HepG2 (cell line): Measurements from ENCODE around the gene DNMT3A. TPM values are rescaled to one million over a fixed set of nuclear protein-coding genes. Genes with fewer than 3 reads are reported as not detected.

Experiments
- ETS1 ChIP-seq: sonication (generic); formaldehyde crosslinking; IDR thresholded peaks from 2 replicates; pipeline ENCODE4 v1.4.0; 2020; ENCODE audit warnings: missing genetic modification reagents
- GPN1 ChIP-seq: sonication (generic); formaldehyde crosslinking; IDR thresholded peaks from 2 replicates; pipeline ENCODE4 v1.5.1; 2020; ENCODE audit warnings: missing genetic modification reagents, borderline replicate concordance
- KDM3A ChIP-seq: IDR thresholded peaks from 2 replicates; pipeline ENCODE4 v1.6.1; 2018; ENCODE audit warnings: low read depth, missing compliant biosample characterization
- MNT ChIP-seq: fragments of 450-650 bp; IDR thresholded peaks from 2 replicates; pipeline ENCODE4 v1.6.1; 2016
- PPARG ChIP-seq: conservative IDR thresholded peaks from 2 replicates; pipeline ENCODE4 v1.6.1; 2016; ENCODE audit warnings: missing biosample characterization, missing genetic modification reagents
- SKI ChIP-seq: fragments of 450-650 bp; IDR thresholded peaks from one replicate; pipeline ENCODE4 v1.6.1; 2018; ENCODE audit warnings: mild to moderate bottlenecking; ENCODE audit not compliant: partially characterized antibody
- SNRNP70 ChIP-seq: fragments of 200-400 bp; formaldehyde crosslinking; IDR thresholded peaks from 2 replicates; pipeline ENCODE4 v1.6.1; 2017; ENCODE audit warnings: mild to moderate bottlenecking, low read depth, low read length, moderate library complexity
- STAT5B ChIP-seq: sonication (generic); formaldehyde crosslinking; IDR thresholded peaks from 2 replicates; pipeline ENCODE4 v1.4.0; 2020; ENCODE audit warnings: missing genetic modification reagents
- TARDBP ChIP-seq: sonication (generic); formaldehyde crosslinking; IDR thresholded peaks from 2 replicates; pipeline ENCODE4 v1.8.0; 2022; ENCODE audit warnings: mild to moderate bottlenecking, missing genetic modification reagents
- ZFP1 ChIP-seq: IDR thresholded peaks from 2 replicates; pipeline ENCODE4 v1.6.1; 2016
- ZFX ChIP-seq: sonication (generic); formaldehyde crosslinking; IDR thresholded peaks from 2 replicates; pipeline ENCODE4 v1.4.0; 2020; ENCODE audit warnings: mild to moderate bottlenecking, low read depth, missing genetic modification reagents, moderate library complexity
- ZNF18 ChIP-seq: sonication (generic); formaldehyde crosslinking; IDR thresholded peaks from 2 replicates; pipeline ENCODE4 v1.8.0; 2022; ENCODE audit warnings: mild to moderate bottlenecking, missing genetic modification reagents; ENCODE audit not compliant: insufficient replicate concordance
- ZNF33B ChIP-seq: sonication (generic); formaldehyde crosslinking; IDR thresholded peaks from 2 replicates; pipeline ENCODE4 v1.5.1; 2020; ENCODE audit warnings: mild to moderate bottlenecking, missing genetic modification reagents
- ZNF652 ChIP-seq: IDR thresholded peaks from 2 replicates; pipeline ENCODE4 v1.6.1; 2016; ENCODE audit warnings: low read depth, borderline replicate concordance
- ZNF773 ChIP-seq: sonication (generic); formaldehyde crosslinking; IDR thresholded peaks from 2 replicates; pipeline ENCODE4 v1.4.0; 2020; ENCODE audit warnings: missing genetic modification reagents, borderline replicate concordance
- ZNF878 ChIP-seq: sonication (generic); formaldehyde crosslinking; IDR thresholded peaks from 2 replicates; pipeline ENCODE4 v1.8.1; 2023; ENCODE audit warnings: mild to moderate bottlenecking, missing genetic modification reagents, moderate library complexity
- polyA plus RNA-seq, 8 experiments: library from polyadenylated mRNA; depleted of rRNA in 3 of 8; stranded (reverse) in 7 of 8; unstranded in 1 of 8; fragments of >200 nt; fragmentation: Illumina TruSeq in 4 of 8; extraction: Trizol in 4 of 8; gene quantifications; 2 replicates each; pipeline versions ENCODE4 v1.2.1 to v1.2.3, GENCODE V29; 2011 to 2016; ENCODE audit warnings: low read depth in 4 of 8, missing spikeins in 1 of 8, mixed read lengths in 1 of 8; ENCODE audit not compliant: insufficient read depth in 1 of 8
- total RNA-seq, 5 experiments: library from RNA; depleted of rRNA; stranded (reverse); fragments of >200 nt; fragmentation: Illumina TruSeq; extraction: Trizol; gene quantifications; 2 replicates each; pipeline ENCODE4 v1.2.3, GENCODE V29; 2016; ENCODE audit warnings: low read depth in 1 of 5
- TF ChIP-seq, protein P1 (sequence below): sonication (generic); formaldehyde crosslinking; IDR thresholded peaks from 2 replicates; pipeline ENCODE4 v1.8.0; 2022; ENCODE audit warnings: low read depth, missing genetic modification reagents
- TF ChIP-seq, protein P2 (sequence below): sonication (generic); formaldehyde crosslinking; conservative IDR thresholded peaks from 2 replicates; pipeline ENCODE4 v1.8.1; 2023; ENCODE audit warnings: missing genetic modification reagents
- TF ChIP-seq, protein P3 (sequence below): sonication (generic); formaldehyde crosslinking; IDR thresholded peaks from 2 replicates; pipeline ENCODE4 v1.4.0; 2020; ENCODE audit warnings: mild to moderate bottlenecking, missing genetic modification reagents

DNMT3A gene
- total and polyA plus RNA-seq, 2 of the 13 experiments (the other 11 are each of a cell fraction or from before 2014, with no cell fraction given) = 14.7 to 29.1 TPM

DNA sequence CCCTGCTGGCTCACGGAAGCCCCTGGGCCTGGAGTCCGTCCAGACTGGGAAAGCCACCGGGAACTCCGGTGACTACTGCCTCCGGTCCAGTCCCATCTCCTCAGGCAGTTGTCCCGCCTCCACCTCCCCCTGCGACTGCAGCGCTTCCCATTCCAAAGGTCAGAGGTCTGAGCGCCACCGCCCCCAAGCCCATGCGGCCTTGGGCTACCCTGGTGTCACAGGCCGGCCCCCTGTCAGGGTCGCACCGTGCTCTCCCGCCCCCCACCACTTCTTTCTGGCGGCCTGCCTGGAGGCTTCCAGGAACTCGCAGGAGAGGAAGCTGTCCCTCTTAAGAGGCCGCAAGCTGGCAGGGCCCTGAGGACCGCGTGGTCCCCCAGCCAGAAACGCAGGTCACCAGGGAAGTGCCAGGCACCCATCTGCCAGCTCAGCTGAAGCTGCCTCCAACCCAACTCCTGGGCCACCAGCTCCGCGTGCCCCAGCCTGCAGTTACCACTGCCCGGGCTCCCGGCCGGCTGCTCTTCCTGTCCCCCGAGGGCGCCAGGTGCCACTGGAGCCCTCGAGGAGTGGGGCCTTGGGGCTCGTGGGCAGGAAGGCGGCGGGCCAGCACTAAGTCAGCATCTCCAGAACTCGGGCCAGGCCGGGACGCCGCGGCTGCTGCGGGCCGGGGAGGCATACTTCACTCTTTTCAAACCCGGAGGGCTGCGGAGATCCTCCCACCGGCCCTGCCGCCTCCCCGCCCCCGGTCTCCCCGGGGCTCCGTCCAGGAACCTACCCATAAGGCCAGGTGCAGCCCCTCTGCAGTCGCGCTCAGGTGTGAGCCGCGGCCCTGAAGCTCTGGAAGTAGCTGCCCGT is 90.1 kb downstream of the DNMT3A start (continued):
- TF ChIP-seq MNT = peak; percentile 49
- no peak; the same call in none of the 2 replicates for TF ChIP-seq PPARG (CRISPR knock-in tag)
- peak; percentile 98 for TF ChIP-seq ZFX (CRISPR knock-in tag)
- TF ChIP-seq SKI = peak; percentile 56
- TF ChIP-seq, protein P1, sequence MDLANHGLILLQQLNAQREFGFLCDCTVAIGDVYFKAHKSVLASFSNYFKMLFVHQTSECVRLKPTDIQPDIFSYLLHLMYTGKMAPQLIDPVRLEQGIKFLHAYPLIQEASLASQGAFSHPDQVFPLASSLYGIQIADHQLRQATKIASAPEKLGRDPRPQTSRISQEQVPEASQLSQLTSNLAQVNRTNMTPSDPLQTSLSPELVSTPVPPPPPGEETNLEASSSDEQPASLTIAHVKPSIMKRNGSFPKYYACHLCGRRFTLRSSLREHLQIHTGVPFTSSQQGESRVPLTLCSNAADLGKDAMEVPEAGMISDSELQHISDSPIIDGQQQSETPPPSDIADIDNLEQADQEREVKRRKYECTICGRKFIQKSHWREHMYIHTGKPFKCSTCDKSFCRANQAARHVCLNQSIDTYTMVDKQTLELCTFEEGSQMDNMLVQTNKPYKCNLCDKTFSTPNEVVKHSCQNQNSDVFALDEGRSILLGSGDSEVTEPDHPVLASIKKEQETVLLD = peak; percentile 80; the same call in 1 of the 2 replicates
- TF ChIP-seq ZNF773 (CRISPR knock-in tag) = peak; percentile 6; the same call in 1 of the 2 replicates
- TF ChIP-seq TARDBP (CRISPR knock-in tag) = peak; percentile 97
- peak; percentile 68 for TF ChIP-seq ZNF18 (CRISPR knock-in tag)
- 0 out of 2 replicates have a peak, but pooled peaks have one; percentile 87 for TF ChIP-seq ZNF33B (CRISPR knock-in tag)
- peak; percentile 89; the same call in 1 of the 2 replicates for TF ChIP-seq GPN1 (CRISPR knock-in tag)
- TF ChIP-seq KDM3A (CRISPR knock-in tag) = peak; percentile 96
- TF ChIP-seq SNRNP70 = no peak
- TF ChIP-seq, protein P2, sequence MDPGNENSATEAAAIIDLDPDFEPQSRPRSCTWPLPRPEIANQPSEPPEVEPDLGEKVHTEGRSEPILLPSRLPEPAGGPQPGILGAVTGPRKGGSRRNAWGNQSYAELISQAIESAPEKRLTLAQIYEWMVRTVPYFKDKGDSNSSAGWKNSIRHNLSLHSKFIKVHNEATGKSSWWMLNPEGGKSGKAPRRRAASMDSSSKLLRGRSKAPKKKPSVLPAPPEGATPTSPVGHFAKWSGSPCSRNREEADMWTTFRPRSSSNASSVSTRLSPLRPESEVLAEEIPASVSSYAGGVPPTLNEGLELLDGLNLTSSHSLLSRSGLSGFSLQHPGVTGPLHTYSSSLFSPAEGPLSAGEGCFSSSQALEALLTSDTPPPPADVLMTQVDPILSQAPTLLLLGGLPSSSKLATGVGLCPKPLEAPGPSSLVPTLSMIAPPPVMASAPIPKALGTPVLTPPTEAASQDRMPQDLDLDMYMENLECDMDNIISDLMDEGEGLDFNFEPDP (CRISPR knock-in tag) = no peak
- peak; percentile 53; the same call in 1 of the 2 replicates for TF ChIP-seq ZFP1 (CRISPR knock-in tag)
- TF ChIP-seq, protein P3, sequence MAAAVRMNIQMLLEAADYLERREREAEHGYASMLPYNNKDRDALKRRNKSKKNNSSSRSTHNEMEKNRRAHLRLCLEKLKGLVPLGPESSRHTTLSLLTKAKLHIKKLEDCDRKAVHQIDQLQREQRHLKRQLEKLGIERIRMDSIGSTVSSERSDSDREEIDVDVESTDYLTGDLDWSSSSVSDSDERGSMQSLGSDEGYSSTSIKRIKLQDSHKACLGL (CRISPR knock-in tag) = peak; percentile 97
- TF ChIP-seq STAT5B (CRISPR knock-in tag) = peak; percentile 95
- TF ChIP-seq ZNF652 (CRISPR knock-in tag) = peak; percentile 46; the same call in 1 of the 2 replicates
- TF ChIP-seq ZNF878 = 0 out of 2 replicates have a peak, but pooled peaks have one; percentile 49
- TF ChIP-seq ETS1 (CRISPR knock-in tag) = peak; percentile 89; the same call in 1 of the 2 replicates
